ENCODE results near the gene SLC12A1.

- TF ChIP-seq ATF6 (CRISPR knock-in tag; IDR thresholded peaks at IDR 0.05) (no peak), NFYB (CRISPR knock-in tag; conservative IDR thresholded peaks at IDR 0.05; ENCODE audit: low read depth) (no peak), ERG (CRISPR knock-in tag; IDR thresholded peaks at IDR 0.05) (no peak), MAX (CRISPR knock-in tag; IDR thresholded peaks at IDR 0.05) (no peak)
These were observed at the start of gene SLC12A1 for GRCh38 chr15:48205981-48206380.

Data from WTC11 (cell line).